CD4-positive, alpha-beta T cell (primary cell): Measurements from ENCODE around the gene PTPA. TPM values are rescaled to one million over a fixed set of nuclear protein-coding genes. Genes with fewer than 3 reads are reported as not detected.

Source experiments
- ATAC-seq: fragments of 200-7000 bp; cut with Tn5 transposase; one replicate; pipeline ENCODE4 v1.10.0; 2022; ENCODE audit warnings: mild to moderate bottlenecking; ENCODE audit not compliant: poor library complexity
- CTCF ChIA-PET: fragments of 350-600 bp; sonication (Branson Sonifier 250); formaldehyde crosslinking; loops from one replicate; lab custom pipeline; 2021; ENCODE audit warnings: antibody characterized with exemption, inconsistent platforms; lab: Charles Lee
- POLR2A ChIA-PET: fragments of 350-600 bp; sonication (Branson Sonifier 250); formaldehyde crosslinking; loops from one replicate; lab custom pipeline; 2021; ENCODE audit warnings: antibody characterized with exemption, inconsistent platforms; lab: Charles Lee
- DNase-seq, 14 experiments: peaks; one replicate each; pipeline ENCODE4 v3.0.0-alpha.2; 2013 to 2020; ENCODE audit warnings: mixed read lengths in 2 of 14
- H3K27ac ChIP-seq, 2 donors: one replicate each; pipeline versions ENCODE4 v1.5.1 to v1.7.0; 2013; ENCODE audit warnings: low read length in 2 of 2, low read depth in 1 of 2, mild to moderate bottlenecking in 1 of 2
- H3K27me3 ChIP-seq, 2 experiments: 1 replicate in 1 of 2; 2 replicates in 1 of 2; pipeline versions ENCODE4 v1.6.1 to v1.7.0; 2013; ENCODE audit warnings: low read length in 2 of 2, control low read depth in 1 of 2, mild to moderate bottlenecking in 1 of 2, moderate library complexity in 1 of 2; ENCODE audit not compliant: insufficient read depth in 2 of 2, control insufficient read depth in 1 of 2
- H3K36me3 ChIP-seq: one replicate; pipeline ENCODE4 v1.6.1; 2013; ENCODE audit warnings: low read length, control low read depth; ENCODE audit not compliant: insufficient read depth
- H3K4me1 ChIP-seq: one replicate; pipeline ENCODE4 v1.6.1; 2013; ENCODE audit warnings: low read length, control low read depth; ENCODE audit not compliant: insufficient read depth
- H3K4me3 ChIP-seq: one replicate; pipeline ENCODE4 v1.5.1; 2013; ENCODE audit warnings: mild to moderate bottlenecking, low read length, moderate library complexity
- H3K9me3 ChIP-seq, 2 experiments: 1 replicate in 1 of 2; 2 replicates in 1 of 2; pipeline versions ENCODE4 v1.6.1 to v1.7.0; 2013; ENCODE audit warnings: low read length in 2 of 2, mild to moderate bottlenecking in 2 of 2, control low read depth in 1 of 2, moderate library complexity in 1 of 2; ENCODE audit not compliant: control insufficient read depth in 1 of 2, insufficient read depth in 1 of 2
- H3K27ac Mint-ChIP-seq: one replicate; pipeline ENCODE4 v1.8.0; 2020; ENCODE audit warnings: mixed read lengths
- H3K27me3 Mint-ChIP-seq: one replicate; pipeline ENCODE4 v1.8.0; 2021; ENCODE audit warnings: mixed read lengths
- H3K36me3 Mint-ChIP-seq: one replicate; pipeline ENCODE4 v1.8.0; 2021; ENCODE audit warnings: low read depth, mixed read lengths
- H3K4me1 Mint-ChIP-seq: one replicate; pipeline ENCODE4 v1.8.0; 2021; ENCODE audit warnings: low read depth, mixed read lengths
- H3K4me3 Mint-ChIP-seq: one replicate; pipeline ENCODE4 v1.8.0; 2020; ENCODE audit warnings: mild to moderate bottlenecking, mixed read lengths
- H3K9me3 Mint-ChIP-seq: one replicate; pipeline ENCODE4 v1.8.0; 2020; ENCODE audit warnings: mixed read lengths
- intact Hi-C, 2 experiments: fragments of 100-400 bp; cut with DNase I in 1 of 2; cut with micrococcal nuclease in 1 of 2; formaldehyde crosslinking; loops; one replicate each; pipeline versions ENCODE4 v1.15.1 to v1.9.0; 2023 to 2025; cut with DNase I, micrococcal nuclease
- total RNA-seq, 174 experiments: library from RNA in 2 of 174; stranded (reverse) in 2 of 174; gene quantifications; one replicate each; pipeline ENCODE4 v1.2.3 and lab custom pipeline; 2021 to 2026
- TF ChIP-seq, protein P1 (sequence below): fragments of 200-600 bp; IDR thresholded peaks from one replicate; pipeline ENCODE4 v1.8.0; 2022; ENCODE audit warnings: antibody characterized with exemption, mild to moderate bottlenecking

Gene PTPA
- total RNA-seq, 2 experiments from 2014 or later = 21.6 to 23.3 TPM

DNA sequence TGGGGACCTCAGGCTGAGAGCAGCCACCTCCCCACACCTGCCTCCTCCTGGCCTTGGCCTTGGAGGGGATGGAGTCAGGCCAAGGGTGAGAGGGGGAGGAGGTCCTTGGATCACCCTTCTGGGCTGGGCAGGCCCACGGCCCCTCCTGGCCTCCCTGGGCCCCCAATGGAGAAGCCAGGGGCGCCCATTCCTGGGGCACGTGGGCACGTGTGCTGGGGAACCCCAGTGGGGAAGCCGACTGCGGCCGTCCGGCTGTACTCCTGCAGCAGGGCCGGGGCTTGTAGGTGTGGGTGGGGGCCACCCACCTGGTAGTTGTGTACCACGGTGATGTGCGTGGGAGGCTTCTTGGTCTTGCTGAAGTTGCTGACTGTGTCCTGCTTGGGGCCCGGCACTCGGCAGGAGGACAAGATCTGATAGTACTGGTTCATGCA, 9.1 kb upstream of the PTPA start:
- no peak overlapping the region for H3K4me3 Mint-ChIP-seq
- intact Hi-C loops = no loop called here
- H3K27ac Mint-ChIP-seq = no peak overlapping the region
- ChIA-PET POLR2A (no interaction called here), CTCF (no interaction called here)
- no peaks in the 10 kb centered on the region for H3K4me1 Mint-ChIP-seq
- Histone ChIP-seq H3K27ac (no peak overlapping the region), H3K4me1 (no peaks in the 10 kb centered on the region), H3K36me3 (peaks cover under 1% of the 10 kb centered on the region), H3K27me3 (no peaks in the 10 kb centered on the region), H3K4me3 (no peak overlapping the region), H3K9me3 (no peaks in the 10 kb centered on the region)
- TF ChIP-seq, protein P1, sequence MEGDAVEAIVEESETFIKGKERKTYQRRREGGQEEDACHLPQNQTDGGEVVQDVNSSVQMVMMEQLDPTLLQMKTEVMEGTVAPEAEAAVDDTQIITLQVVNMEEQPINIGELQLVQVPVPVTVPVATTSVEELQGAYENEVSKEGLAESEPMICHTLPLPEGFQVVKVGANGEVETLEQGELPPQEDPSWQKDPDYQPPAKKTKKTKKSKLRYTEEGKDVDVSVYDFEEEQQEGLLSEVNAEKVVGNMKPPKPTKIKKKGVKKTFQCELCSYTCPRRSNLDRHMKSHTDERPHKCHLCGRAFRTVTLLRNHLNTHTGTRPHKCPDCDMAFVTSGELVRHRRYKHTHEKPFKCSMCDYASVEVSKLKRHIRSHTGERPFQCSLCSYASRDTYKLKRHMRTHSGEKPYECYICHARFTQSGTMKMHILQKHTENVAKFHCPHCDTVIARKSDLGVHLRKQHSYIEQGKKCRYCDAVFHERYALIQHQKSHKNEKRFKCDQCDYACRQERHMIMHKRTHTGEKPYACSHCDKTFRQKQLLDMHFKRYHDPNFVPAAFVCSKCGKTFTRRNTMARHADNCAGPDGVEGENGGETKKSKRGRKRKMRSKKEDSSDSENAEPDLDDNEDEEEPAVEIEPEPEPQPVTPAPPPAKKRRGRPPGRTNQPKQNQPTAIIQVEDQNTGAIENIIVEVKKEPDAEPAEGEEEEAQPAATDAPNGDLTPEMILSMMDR = no peak
- DNase-seq (no peak), ATAC-seq (no peak)
- H3K36me3 Mint-ChIP-seq = no peaks in the 10 kb centered on the region
- H3K9me3 Mint-ChIP-seq = no peaks in the 10 kb centered on the region
- H3K27me3 Mint-ChIP-seq = no peaks in the 10 kb centered on the region

DNA sequence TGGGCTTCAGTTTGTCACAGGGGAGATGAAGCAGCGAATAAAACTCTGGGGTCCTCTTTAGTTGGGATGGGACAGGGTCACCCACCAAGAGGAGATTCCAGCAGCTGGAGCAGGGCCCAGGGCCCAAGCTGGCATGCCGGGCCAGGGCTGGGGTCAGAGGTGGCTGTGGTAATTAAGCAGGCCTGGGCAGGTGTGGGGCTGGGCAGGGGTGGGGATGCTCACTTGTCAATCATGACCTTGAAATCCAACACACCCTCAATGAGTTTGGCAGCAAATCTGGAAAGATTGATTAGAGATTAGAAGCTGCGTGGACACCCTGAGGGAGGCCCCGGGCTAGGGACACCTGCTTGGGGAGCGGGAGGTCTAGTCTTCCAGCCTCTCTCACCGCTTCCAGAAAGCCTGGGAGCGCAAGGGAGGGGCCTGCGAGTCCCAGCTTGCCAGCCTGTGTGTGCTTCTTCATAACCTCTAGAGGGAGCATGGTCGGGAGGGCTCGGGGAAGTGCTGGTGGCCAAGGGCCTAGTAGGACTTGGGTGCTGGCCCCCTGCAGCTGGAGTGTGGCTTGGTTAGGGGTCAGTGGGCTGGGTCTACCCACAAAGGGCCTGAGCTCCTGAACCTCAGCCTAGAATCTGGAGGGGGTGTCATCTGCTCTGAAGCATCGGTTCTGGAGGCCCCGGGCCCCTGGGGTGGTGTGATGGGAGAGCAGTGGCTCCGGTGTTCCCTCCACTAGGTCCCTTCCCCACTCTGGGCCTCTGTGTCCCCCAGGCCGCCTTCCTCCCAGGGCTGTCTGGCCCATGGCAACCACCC, 8.2 kb upstream of the PTPA start:
- DNase-seq = peak in 3 of 14 experiments; percentile 15 to 35 (median 26)
- no peaks in the 10 kb centered on the region for H3K9me3 Mint-ChIP-seq

DNA sequence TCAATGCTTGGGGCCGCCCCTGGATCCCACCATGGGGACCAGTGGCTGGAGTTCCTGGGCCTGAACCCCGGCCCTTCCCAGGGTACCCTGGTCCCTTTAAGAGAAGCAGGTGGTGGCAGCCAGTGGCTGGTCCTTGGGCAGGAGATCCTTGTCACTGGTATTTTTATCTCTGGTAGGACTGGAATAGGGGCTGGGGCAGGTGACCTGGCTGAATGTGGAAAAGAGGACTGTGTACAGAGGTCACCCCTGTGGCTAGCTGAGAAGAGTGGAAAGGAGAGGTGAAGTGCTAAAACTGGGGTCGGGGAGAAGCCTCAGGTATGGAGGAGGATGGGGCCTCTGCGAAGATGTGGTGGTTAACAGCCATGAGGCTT, 7.6 kb upstream of the PTPA start:
- Histone ChIP-seq H3K4me1 (no peaks in the 10 kb centered on the region), H3K4me3 (no peak overlapping the region), H3K27me3 (no peaks in the 10 kb centered on the region), H3K36me3 (peaks cover 2% of the 10 kb centered on the region), H3K27ac (no peak overlapping the region), H3K9me3 (no peaks in the 10 kb centered on the region)
- Mint-ChIP-seq H3K36me3 (no peaks in the 10 kb centered on the region), H3K9me3 (no peaks in the 10 kb centered on the region), H3K4me1 (no peaks in the 10 kb centered on the region), H3K27ac (no peak overlapping the region), H3K4me3 (no peak overlapping the region), H3K27me3 (no peaks in the 10 kb centered on the region)
- CTCF ChIA-PET = no interaction called here
- POLR2A ChIA-PET = no interaction called here
- TF ChIP-seq, protein P1 = no peak
- DNase-seq = no peak
- intact Hi-C loops = no loop called here
- ATAC-seq = no peak

More for the DNA sequence above, 8.2 kb upstream of the PTPA start:
- no peak overlapping the region for H3K27ac Mint-ChIP-seq
- no peaks in the 10 kb centered on the region for H3K36me3 Mint-ChIP-seq
- no peak for ATAC-seq
- H3K4me1 Mint-ChIP-seq = no peaks in the 10 kb centered on the region
- no peak overlapping the region for H3K4me3 ChIP-seq
- no peaks in the 10 kb centered on the region for H3K9me3 ChIP-seq
- H3K27me3 ChIP-seq = no peaks in the 10 kb centered on the region
- CTCF ChIA-PET = interaction anchor here (0.5 kb wide), 1 partner anchor 693 kb away, joined by 3 read pairs; no protein-coding TSS in a partner anchor
- POLR2A ChIA-PET = no interaction called here
- TF ChIP-seq, protein P1 = no peak
- no peak overlapping the region for H3K27ac ChIP-seq
- H3K4me1 ChIP-seq = no peaks in the 10 kb centered on the region
- intact Hi-C loops = no loop called here
- no peaks in the 10 kb centered on the region for H3K27me3 Mint-ChIP-seq
- peaks cover 2% of the 10 kb centered on the region for H3K36me3 ChIP-seq
- H3K4me3 Mint-ChIP-seq = no peak overlapping the region
